ENCODE data around the gene CRISPLD2. TPM values are rescaled to one million over a fixed set of nuclear protein-coding genes. Genes with fewer than 3 reads are reported as not detected.

Gene CRISPLD2
- polyA plus RNA-seq, 1 donor from 2014 or later = 0.06 TPM

GRCh38 chr16:84925773-84926372, 106.1 kb downstream of the CRISPLD2 start:
- H3K27ac ChIP-seq (ENCODE audit: low read length) = no peak overlapping the region
- no peaks in the 10 kb centered on the region for H3K36me3 ChIP-seq (ENCODE audit: insufficient read depth, low read length)
- H2AFZ ChIP-seq (ENCODE audit: low read depth, low read length) = no peak overlapping the region
- H3K79me2 ChIP-seq (replicated peaks; ENCODE audit: insufficient read depth, low read length) = no peaks in the 10 kb centered on the region
- no peaks in the 10 kb centered on the region for H3K27me3 ChIP-seq (ENCODE audit: insufficient read depth, low read depth, low read length)
- no peaks in the 10 kb centered on the region for H3F3A ChIP-seq (ENCODE audit: insufficient read depth, low read length, poor library complexity, severe bottlenecking)
- H4K20me1 ChIP-seq (ENCODE audit: insufficient read depth) = no peaks in the 10 kb centered on the region
- no peak overlapping the region for H3K4me3 ChIP-seq (ENCODE audit: low read length)
- no peak overlapping the region for H3K9ac ChIP-seq (ENCODE audit: low read length)
- no peaks in the 10 kb centered on the region for H3K9me3 ChIP-seq (ENCODE audit: low read length)
- TF ChIP-seq RAD21 (conservative IDR thresholded peaks at IDR 0.05) (no peak), EP300 (conservative IDR thresholded peaks at IDR 0.05; ENCODE audit: poor library complexity, severe bottlenecking) (no peak), MXI1 (conservative IDR thresholded peaks at IDR 0.05; ENCODE audit: poor library complexity, severe bottlenecking) (no peak), TAF1 (IDR thresholded peaks at IDR 0.05; ENCODE audit: low read depth) (no peak), POLR2AphosphoS5 (IDR thresholded peaks at IDR 0.05) (no peak), SMC3 (conservative IDR thresholded peaks at IDR 0.05; ENCODE audit: poor library complexity) (no peak)
- H3K4me2 ChIP-seq (ENCODE audit: low read length) = no peak overlapping the region
- no peaks in the 10 kb centered on the region for H3K9me2 ChIP-seq (ENCODE audit: insufficient read depth, low read length)

GRCh38 chr16:84926462-84926861, 106.7 kb downstream of the CRISPLD2 start:
- no peaks in the 10 kb centered on the region for H3K9me2 ChIP-seq (ENCODE audit: insufficient read depth, low read length)
- TF ChIP-seq POLR2AphosphoS5 (IDR thresholded peaks at IDR 0.05) (no peak), SMC3 (conservative IDR thresholded peaks at IDR 0.05; ENCODE audit: poor library complexity) (no peak), MXI1 (conservative IDR thresholded peaks at IDR 0.05; ENCODE audit: poor library complexity, severe bottlenecking) (no peak), TAF1 (IDR thresholded peaks at IDR 0.05; ENCODE audit: low read depth) (no peak)
- no peak overlapping the region for H3K4me2 ChIP-seq (ENCODE audit: low read length)
- no peaks in the 10 kb centered on the region for H3K27me3 ChIP-seq (ENCODE audit: insufficient read depth, low read depth, low read length)
- no peaks in the 10 kb centered on the region for H3K36me3 ChIP-seq (ENCODE audit: insufficient read depth, low read length)
- no peaks in the 10 kb centered on the region for H3K79me2 ChIP-seq (replicated peaks; ENCODE audit: insufficient read depth, low read length)
- H3K4me3 ChIP-seq (ENCODE audit: low read length) = no peak overlapping the region
- no peaks in the 10 kb centered on the region for H3F3A ChIP-seq (ENCODE audit: insufficient read depth, low read length, poor library complexity, severe bottlenecking)
- H3K27ac ChIP-seq (ENCODE audit: low read length) = no peak overlapping the region
- H4K20me1 ChIP-seq (ENCODE audit: insufficient read depth) = no peaks in the 10 kb centered on the region
- no peak overlapping the region for H3K9ac ChIP-seq (ENCODE audit: low read length)
- no peak overlapping the region for H2AFZ ChIP-seq (ENCODE audit: low read depth, low read length)
- H3K9me3 ChIP-seq (ENCODE audit: low read length) = no peaks in the 10 kb centered on the region

GRCh38 chr16:84927621-84928591, 108.1 kb downstream of the CRISPLD2 start:
- no peaks in the 10 kb centered on the region for H3K9me3 ChIP-seq (ENCODE audit: low read length)
- no peaks in the 10 kb centered on the region for H4K20me1 ChIP-seq (ENCODE audit: insufficient read depth)
- H3K9ac ChIP-seq (ENCODE audit: low read length) = no peak overlapping the region
- H3K79me2 ChIP-seq (replicated peaks; ENCODE audit: insufficient read depth, low read length) = no peaks in the 10 kb centered on the region
- H3K4me3 ChIP-seq (ENCODE audit: low read length) = no peak overlapping the region
- no peaks in the 10 kb centered on the region for H3K27me3 ChIP-seq (ENCODE audit: insufficient read depth, low read depth, low read length)
- no peaks in the 10 kb centered on the region for H3K9me2 ChIP-seq (ENCODE audit: insufficient read depth, low read length)
- H2AFZ ChIP-seq (ENCODE audit: low read depth, low read length) = no peak overlapping the region
- no peaks in the 10 kb centered on the region for H3F3A ChIP-seq (ENCODE audit: insufficient read depth, low read length, poor library complexity, severe bottlenecking)
- H3K36me3 ChIP-seq (ENCODE audit: insufficient read depth, low read length) = no peaks in the 10 kb centered on the region
- H3K4me2 ChIP-seq (ENCODE audit: low read length) = no peak overlapping the region
- H3K27ac ChIP-seq (ENCODE audit: low read length) = no peak overlapping the region
- TF ChIP-seq EP300 (conservative IDR thresholded peaks at IDR 0.05; ENCODE audit: poor library complexity, severe bottlenecking) = no peak
- TF ChIP-seq CTCF (IDR thresholded peaks at IDR 0.05; ENCODE audit: poor library complexity, severe bottlenecking) = no peak
- no peak for TF ChIP-seq EZH2 (IDR thresholded peaks at IDR 0.05; ENCODE audit: borderline replicate concordance, insufficient read depth, low read length, poor library complexity, severe bottlenecking)
- no peak for TF ChIP-seq TAF1 (IDR thresholded peaks at IDR 0.05; ENCODE audit: low read depth)
- no peak for TF ChIP-seq SMC3 (conservative IDR thresholded peaks at IDR 0.05; ENCODE audit: poor library complexity)
- no peak for TF ChIP-seq RAD21 (conservative IDR thresholded peaks at IDR 0.05)
- TF ChIP-seq MXI1 (conservative IDR thresholded peaks at IDR 0.05; ENCODE audit: poor library complexity, severe bottlenecking) = no peak
- TF ChIP-seq REST (IDR thresholded peaks at IDR 0.05; ENCODE audit: borderline replicate concordance) = no peak
- no peak for TF ChIP-seq POLR2AphosphoS5 (IDR thresholded peaks at IDR 0.05)
